A673 (cell line): ENCODE measurements around the gene TPH2. TPM values are rescaled to one million over a fixed set of nuclear protein-coding genes. Genes with fewer than 3 reads are reported as not detected.

Experiments
- BruUV-seq: library from RNA; stranded (reverse); fragments of 400-500 nt; replicated peaks from 2 replicates; lab custom pipeline; 2021; lab: Mats Ljungman, UMichigan
- CTCF ChIA-PET: fragments of 300-600 bp; sonication (Branson Sonifier 250); formaldehyde crosslinking; loops from one replicate; lab custom pipeline; 2022; ENCODE audit warnings: antibody characterized with exemption; lab: Charles Lee
- POLR2A ChIA-PET: fragments of 300-600 bp; sonication (Branson Sonifier 250); formaldehyde crosslinking; loops from one replicate; lab custom pipeline; 2022; ENCODE audit warnings: antibody characterized with exemption; ENCODE audit not compliant: low non-redundant PET; lab: Charles Lee
- DNase-seq: peaks from one replicate; pipeline ENCODE4 v3.0.0-alpha.2; 2015; ENCODE audit warnings: low spot score
- H3K27ac ChIP-seq: fragments of 200-600 bp; sonication (generic); 2 replicates; pipeline ENCODE4 v1.5.1; 2016; ENCODE audit warnings: mixed run types, low read depth, mild to moderate bottlenecking, mixed read lengths, antibody characterized with exemption, low read length; ENCODE audit not compliant: poor library complexity, severe bottlenecking
- H3K27me3 ChIP-seq: fragments of 200-600 bp; sonication (generic); replicated peaks from 2 replicates; pipeline ENCODE4 v1.6.1; 2017; ENCODE audit warnings: mixed run types, low read depth, mild to moderate bottlenecking, mixed read lengths, antibody characterized with exemption, low read length; ENCODE audit not compliant: insufficient read depth, poor library complexity
- H3K36me3 ChIP-seq: fragments of 200-600 bp; sonication (generic); 2 replicates; pipeline ENCODE4 v1.6.1; 2016; ENCODE audit warnings: mixed run types, mild to moderate bottlenecking, mixed read lengths, antibody characterized with exemption, low read length; ENCODE audit not compliant: insufficient read depth, poor library complexity, severe bottlenecking
- H3K4me1 ChIP-seq: fragments of 200-600 bp; sonication (generic); 2 replicates; pipeline ENCODE4 v1.6.1; 2017; ENCODE audit warnings: mixed run types, mild to moderate bottlenecking, mixed read lengths, antibody characterized with exemption, low read length; ENCODE audit not compliant: insufficient read depth, poor library complexity, severe bottlenecking
- H3K4me3 ChIP-seq: fragments of 200-600 bp; sonication (generic); 2 replicates; pipeline ENCODE4 v1.5.1; 2016; ENCODE audit warnings: low read depth, mixed run types, mild to moderate bottlenecking, mixed read lengths, low read length; ENCODE audit not compliant: poor library complexity, severe bottlenecking
- H3K9me3 ChIP-seq: fragments of 200-600 bp; sonication (generic); 2 replicates; pipeline ENCODE4 v1.6.1; 2016; ENCODE audit warnings: mixed run types, low read depth, mild to moderate bottlenecking, mixed read lengths, antibody characterized with exemption, low read length; ENCODE audit not compliant: poor library complexity, severe bottlenecking
- CTCF ChIP-seq: fragments of 300-800, 200-600 bp; sonication (generic); conservative IDR thresholded peaks from 2 replicates; pipeline ENCODE4 v1.5.1; 2017; ENCODE audit warnings: low read depth, mild to moderate bottlenecking, antibody characterized with exemption, low read length, moderate library complexity, mixed read lengths
- EZH2 ChIP-seq: fragments of 200-600 bp; sonication (generic); IDR thresholded peaks from 2 replicates; pipeline ENCODE4 v1.6.1; 2017; ENCODE audit warnings: borderline replicate concordance, low read depth, mild to moderate bottlenecking, mixed read lengths, antibody characterized with exemption, low read length; ENCODE audit not compliant: poor library complexity, severe bottlenecking
- intact Hi-C: fragments of 100-400 bp; cut with micrococcal nuclease; formaldehyde crosslinking; loops from one replicate; pipeline ENCODE4 v1.10.0; 2022; ENCODE audit not compliant: unreplicated experiment
- total RNA-seq: library from RNA; stranded (reverse); gene quantifications from 2 replicates; pipeline ENCODE4 v1.2.3, GENCODE V29; 2021

TPH2 gene
- total RNA-seq, 1 experiment from 2014 or later, result 0.82 TPM

GRCh38 chr12:72033991-72034390 is 95.3 kb downstream of the TPH2 start:
- Histone ChIP-seq H3K27me3 (no peaks in the 10 kb centered on the region), H3K36me3 (no peaks in the 10 kb centered on the region), H3K9me3 (no peaks in the 10 kb centered on the region), H3K27ac (no peak overlapping the region), H3K4me1 (peaks cover 15% of the 10 kb centered on the region), H3K4me3 (no peak overlapping the region)
- no peak for DNase-seq
- BruUV-seq, result no TSS peak
- ChIA-PET CTCF (no interaction called here), POLR2A (no interaction called here)
- intact Hi-C loops, result no loop called here
- TF ChIP-seq CTCF, result no peak
- TF ChIP-seq EZH2, result no peak

- H3K9me3 ChIP-seq, result peaks cover 9% of the 10 kb centered on the region
- POLR2A ChIA-PET, result no interaction called here
- intact Hi-C loops, result no loop called here
- H3K4me1 ChIP-seq, result peaks cover 5% of the 10 kb centered on the region
- no peak for TF ChIP-seq CTCF
- TF ChIP-seq EZH2, result no peak
- H3K4me3 ChIP-seq, result no peak overlapping the region
- no peak overlapping the region for H3K27ac ChIP-seq
- H3K36me3 ChIP-seq, result no peaks in the 10 kb centered on the region
- no peak for DNase-seq
- no peaks in the 10 kb centered on the region for H3K27me3 ChIP-seq
- CTCF ChIA-PET, result no interaction called here
- BruUV-seq, result no TSS peak
Measured at GRCh38 chr12:72035625-72036024, 97.0 kb downstream of the TPH2 start.

- POLR2A ChIA-PET, result no interaction called here
- Histone ChIP-seq H3K27me3 (no peaks in the 10 kb centered on the region), H3K9me3 (peaks cover 9% of the 10 kb centered on the region), H3K27ac (no peak overlapping the region), H3K36me3 (no peaks in the 10 kb centered on the region), H3K4me1 (peaks cover 4% of the 10 kb centered on the region), H3K4me3 (no peak overlapping the region)
- no peak for DNase-seq
- TF ChIP-seq EZH2 (no peak), CTCF (no peak)
- intact Hi-C loops, result no loop called here
- BruUV-seq, result no TSS peak
- CTCF ChIA-PET, result no interaction called here
Measured at GRCh38 chr12:72036393-72036792, 97.7 kb downstream of the TPH2 start.
